Bronchial epithelial cell (primary cell): ENCODE data around the gene INSR. TPM values are rescaled to one million over a fixed set of nuclear protein-coding genes. Genes with fewer than 3 reads are reported as not detected.

ENCODE experiments used
- DNase-seq: peaks from one replicate; pipeline ENCODE4 v3.0.0-alpha.2; 2010; ENCODE audit warnings: low read depth
- FAIRE-seq: peaks from 2 replicates; lab custom pipeline; 2011; peaks lifted over from hg19 to GRCh38; lab: Jason Lieb, UNC
- H3K27me3 ChIP-seq: 2 replicates; pipeline ENCODE4 v1.5.1; 2011; ENCODE audit warnings: low read length; ENCODE audit not compliant: control insufficient read depth, insufficient read depth
- H3K36me3 ChIP-seq: 2 replicates; pipeline ENCODE4 v1.5.1; 2011; ENCODE audit warnings: low read length; ENCODE audit not compliant: control insufficient read depth, insufficient read depth
- H3K4me3 ChIP-seq: 2 replicates; pipeline ENCODE4 v1.5.1; 2011; ENCODE audit warnings: mild to moderate bottlenecking, low read depth, low read length, control low read depth
- CTCF ChIP-seq: IDR thresholded peaks from 2 replicates; pipeline ENCODE4 v1.5.1; 2011; ENCODE audit warnings: mild to moderate bottlenecking, moderate library complexity, low read length, control low read depth, inconsistent platforms; ENCODE audit not compliant: insufficient read depth, severe bottlenecking
- total RNA-seq: library from RNA; depleted of rRNA; stranded (reverse); fragments of >200 nt; gene quantifications from 2 replicates; pipeline ENCODE4 v1.2.1, GENCODE V29; 2014

The INSR gene
- total RNA-seq, 1 donor from 2014 or later = 6.1 TPM

GRCh38 chr19:7303470-7303869 lies 9.3 kb upstream of the INSR start:
- FAIRE-seq = no peak

GRCh38 chr19:7301525-7301924 lies 7.3 kb upstream of the INSR start:
- no peak for TF ChIP-seq CTCF
- no peak for DNase-seq
- Histone ChIP-seq H3K27me3 (no peaks in the 10 kb centered on the region), H3K36me3 (no peaks in the 10 kb centered on the region), H3K4me3 (no peak overlapping the region)
- FAIRE-seq = no peak

More at GRCh38 chr19:7303470-7303869, 9.3 kb upstream of the INSR start:
- no peak for TF ChIP-seq CTCF
- no peak for DNase-seq
- Histone ChIP-seq H3K27me3 (no peaks in the 10 kb centered on the region), H3K4me3 (no peak overlapping the region), H3K36me3 (no peaks in the 10 kb centered on the region)

GRCh38 chr19:7297742-7298141 lies 3.5 kb upstream of the INSR start:
- TF ChIP-seq CTCF = no peak
- peaks cover 4% of the 10 kb centered on the region for H3K27me3 ChIP-seq
- FAIRE-seq (no peak), DNase-seq (no peak)
- H3K36me3 ChIP-seq = no peaks in the 10 kb centered on the region
- H3K4me3 ChIP-seq = no peak overlapping the region

GRCh38 chr19:7295912-7296536 lies 1.8 kb upstream of the INSR start:
- H3K27me3 ChIP-seq = peaks cover 4% of the 10 kb centered on the region
- FAIRE-seq = no peak

GRCh38 chr19:7294558-7295212 lies 471 bp upstream of the INSR start:
- H3K4me3 ChIP-seq = peak overlapping the region; percentile 49
- FAIRE-seq (peak; percentile 58), DNase-seq (no peak)
- no peak for TF ChIP-seq CTCF
- no peaks in the 10 kb centered on the region for H3K36me3 ChIP-seq
- H3K27me3 ChIP-seq = peaks cover 4% of the 10 kb centered on the region

More at GRCh38 chr19:7295912-7296536, 1.8 kb upstream of the INSR start:
- H3K36me3 ChIP-seq = no peaks in the 10 kb centered on the region
- DNase-seq = no peak
- no peak for TF ChIP-seq CTCF
- no peak overlapping the region for H3K4me3 ChIP-seq
